Endometrial microvascular endothelial cells (primary cell): ENCODE data around the gene B3GALNT1. TPM values are rescaled to one million over a fixed set of nuclear protein-coding genes. Genes with fewer than 3 reads are reported as not detected.

Experiments
- in situ Hi-C: cut with HindIII; loops from 2 replicates; pipeline ENCODE4 v1.10.0; 2017; ENCODE audit warnings: low sequenced_read_pairs, low pct_unique_long_range_greater_than_20kb; ENCODE audit errors: inconsistent ontology term
- total RNA-seq: library from RNA; depleted of rRNA; stranded (reverse); fragments of >200 nt; gene quantifications from one replicate; pipeline ENCODE4 v1.2.3, GENCODE V29; 2015; ENCODE audit errors: inconsistent ontology term

B3GALNT1 gene, protein sequence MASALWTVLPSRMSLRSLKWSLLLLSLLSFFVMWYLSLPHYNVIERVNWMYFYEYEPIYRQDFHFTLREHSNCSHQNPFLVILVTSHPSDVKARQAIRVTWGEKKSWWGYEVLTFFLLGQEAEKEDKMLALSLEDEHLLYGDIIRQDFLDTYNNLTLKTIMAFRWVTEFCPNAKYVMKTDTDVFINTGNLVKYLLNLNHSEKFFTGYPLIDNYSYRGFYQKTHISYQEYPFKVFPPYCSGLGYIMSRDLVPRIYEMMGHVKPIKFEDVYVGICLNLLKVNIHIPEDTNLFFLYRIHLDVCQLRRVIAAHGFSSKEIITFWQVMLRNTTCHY
- 45.1 TPM for total RNA-seq

DNA sequence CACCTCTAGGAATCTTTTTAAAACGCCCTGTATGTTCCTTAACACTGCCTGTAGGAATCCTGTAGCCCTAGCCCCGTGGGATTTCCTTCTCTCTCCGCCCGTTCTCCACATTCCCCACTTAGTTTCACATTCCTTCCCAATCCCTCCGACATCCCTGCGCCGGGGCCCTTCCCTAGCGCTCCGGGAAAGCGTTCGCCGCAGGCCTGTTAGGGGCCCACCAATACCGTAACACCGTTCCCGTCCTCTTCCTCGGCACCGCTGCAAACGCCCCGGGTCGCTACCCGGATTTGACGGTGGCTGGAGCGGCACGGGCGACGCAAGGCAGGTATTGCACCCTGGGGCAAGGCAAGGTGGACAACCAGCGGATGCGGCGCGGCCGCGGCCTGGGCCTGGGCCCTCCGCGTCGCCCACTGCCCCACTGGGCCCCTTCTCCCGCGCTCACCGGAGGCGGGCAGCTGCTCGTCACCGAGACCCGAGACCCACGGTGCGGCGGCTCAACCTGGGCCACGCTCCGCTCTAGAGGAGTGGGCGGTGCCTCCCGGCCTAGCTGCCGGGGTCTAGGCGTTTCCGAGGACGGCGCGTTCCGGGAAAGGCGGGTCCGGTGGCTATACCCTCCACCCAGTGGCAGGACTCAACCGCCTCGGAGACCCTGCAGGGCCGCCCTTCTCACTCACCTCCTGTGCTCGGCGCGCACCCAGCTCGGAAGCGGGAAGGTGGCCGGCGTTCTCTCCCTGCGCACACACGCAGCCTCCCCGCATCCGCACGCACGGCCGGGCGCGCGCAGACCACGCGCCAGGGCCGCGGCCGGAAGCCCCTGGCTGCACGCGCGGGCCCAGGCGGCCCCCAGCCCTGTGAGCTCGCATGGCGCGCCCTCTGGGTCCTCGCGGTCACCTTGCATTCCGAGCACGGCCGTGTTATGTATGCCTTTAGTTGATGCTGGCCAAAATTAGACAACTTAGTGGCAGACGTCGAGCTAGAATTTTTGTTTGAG, at the start of gene B3GALNT1:
Gene B3GALNT1, minus strand, starts transcription at position 789 of the 991 bp plus-strand sequence. CDS start 18,595 bp downstream, outside the sequence.
- in situ Hi-C loops, result no loop called here

DNA sequence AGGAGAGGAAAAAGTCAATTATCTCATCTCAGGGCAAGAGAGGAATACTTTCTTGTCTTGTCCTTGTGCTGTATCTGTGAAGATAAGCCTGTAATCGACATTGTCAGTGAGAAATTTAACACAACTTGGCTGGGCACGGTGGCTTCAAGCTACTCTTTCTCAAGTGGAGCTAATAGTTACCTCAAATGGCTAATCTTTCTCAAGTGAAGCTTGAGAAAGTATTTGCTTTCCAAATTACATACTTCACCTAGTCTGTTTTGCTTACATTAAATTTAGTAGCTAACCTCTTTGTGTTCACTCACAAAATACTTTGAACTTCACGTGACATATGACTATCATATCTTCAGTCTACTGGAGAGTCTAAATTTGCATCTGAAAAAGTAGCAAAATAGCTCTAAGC, 48.3 kb upstream of the B3GALNT1 start:
- in situ Hi-C loops, result no loop called here

DNA sequence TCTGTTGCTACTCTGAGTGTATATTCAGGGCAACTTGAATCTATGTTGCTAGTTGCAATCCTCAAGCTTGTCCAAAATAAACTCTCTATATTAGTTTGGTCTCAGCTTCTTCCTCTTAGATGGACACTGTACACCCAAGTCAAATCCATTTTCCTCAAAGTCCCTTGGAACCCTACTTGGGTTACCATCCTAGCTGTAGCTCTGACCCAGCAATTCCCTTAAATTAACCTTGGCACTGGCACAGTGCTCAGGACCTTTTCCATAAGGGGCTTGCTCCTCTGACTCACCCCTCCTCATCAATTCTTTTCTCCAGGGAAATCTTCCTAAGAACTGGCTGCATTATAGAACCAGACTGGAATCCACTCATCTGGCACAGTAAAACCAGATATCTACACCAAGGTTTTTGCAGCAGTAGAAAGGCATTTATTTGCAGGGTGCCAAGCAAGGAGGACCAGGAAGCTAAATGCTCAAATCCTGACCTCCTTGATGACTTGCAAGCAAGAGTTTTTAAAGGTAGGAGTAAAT, 44.9 kb upstream of the B3GALNT1 start:
- in situ Hi-C loops, result no loop called here

DNA sequence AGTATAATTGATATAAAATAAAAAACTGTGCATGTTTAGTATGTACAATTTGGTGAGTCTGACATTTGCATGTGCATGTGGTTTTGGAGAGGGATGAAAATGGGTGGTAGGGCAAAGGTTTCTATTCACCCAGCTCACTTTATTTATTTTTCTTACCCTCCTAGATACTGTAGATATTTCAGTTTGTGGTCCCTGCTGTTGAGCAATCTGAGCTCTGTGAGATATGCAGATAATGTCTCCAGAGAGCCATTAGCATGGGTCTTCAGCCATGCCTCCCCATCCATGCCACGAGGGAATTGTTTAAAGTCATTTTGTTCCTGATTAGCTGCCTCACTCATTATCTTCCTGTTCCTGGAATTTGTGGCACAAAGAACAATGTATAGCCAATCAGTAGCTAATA, 44.4 kb upstream of the B3GALNT1 start:
- in situ Hi-C loops, result no loop called here

DNA sequence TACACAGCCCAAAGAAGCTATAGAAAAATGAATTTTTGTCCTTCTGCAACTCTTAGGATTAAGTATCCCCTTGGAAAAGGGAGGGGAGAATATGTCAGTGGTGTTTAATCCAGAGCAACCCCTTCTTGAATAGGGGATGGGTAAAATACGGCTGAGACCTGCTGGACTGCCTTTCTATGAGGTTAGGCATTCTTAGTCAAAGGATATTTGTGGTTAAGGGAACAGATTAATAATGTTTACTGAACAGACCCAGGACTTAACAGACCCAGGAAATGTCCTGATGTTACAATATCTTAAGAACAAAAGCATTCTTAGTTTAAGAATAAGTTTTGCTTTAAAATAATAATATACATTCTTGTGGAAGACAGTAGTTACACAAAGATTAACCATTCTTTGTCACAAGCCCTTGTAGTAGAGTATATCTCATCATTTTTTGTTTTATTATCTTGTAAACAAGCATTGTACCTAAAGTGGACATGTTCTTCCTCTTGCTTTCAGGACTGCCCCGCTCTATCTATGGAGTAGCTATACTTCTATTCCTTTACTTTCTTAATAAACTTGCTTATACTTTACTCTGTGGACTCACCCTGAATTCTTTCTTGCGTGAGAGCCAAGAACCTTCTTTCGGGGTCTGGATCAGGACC, 43.8 kb upstream of the B3GALNT1 start:
- in situ Hi-C loops, result no loop called here

DNA sequence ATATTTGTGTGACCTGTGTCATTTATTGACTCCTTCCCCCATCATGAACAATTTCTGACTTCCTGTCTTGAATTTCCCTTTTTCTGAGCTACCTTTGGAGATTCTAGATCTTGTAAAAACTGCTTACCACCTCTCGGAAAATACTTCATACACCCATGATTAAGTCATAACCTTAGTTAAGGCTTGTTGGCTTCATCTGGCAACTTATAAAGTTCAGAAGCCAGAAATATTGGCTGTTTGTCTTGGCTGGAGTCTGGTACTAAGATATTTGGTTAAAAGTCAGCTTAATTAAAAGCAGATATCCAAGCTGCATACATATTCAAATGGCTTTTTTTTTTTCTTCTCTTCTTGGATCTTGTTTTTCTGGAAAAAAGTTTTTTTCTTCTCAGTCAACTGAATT, 37.3 kb upstream of the B3GALNT1 start:
- in situ Hi-C loops, result no loop called here

DNA sequence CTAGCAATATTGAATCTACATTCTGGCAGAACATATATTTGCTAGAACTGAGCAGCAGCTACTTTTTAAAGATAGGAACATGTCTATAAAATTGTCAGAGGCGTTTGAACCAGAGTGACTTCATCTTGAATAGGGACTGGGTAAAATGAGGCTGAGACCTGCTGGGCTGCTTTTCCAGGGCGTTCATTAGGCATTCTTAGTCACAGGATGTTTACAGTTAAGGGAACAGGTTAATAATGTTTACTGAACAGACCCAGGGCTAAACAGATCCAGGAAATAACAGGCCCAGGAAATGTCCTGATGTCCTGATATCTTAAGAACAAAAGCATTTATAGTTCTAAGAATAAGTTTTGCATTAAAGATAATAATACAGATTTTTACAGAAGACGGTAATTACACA, 34.5 kb upstream of the B3GALNT1 start:
- in situ Hi-C loops, result no loop called here

DNA sequence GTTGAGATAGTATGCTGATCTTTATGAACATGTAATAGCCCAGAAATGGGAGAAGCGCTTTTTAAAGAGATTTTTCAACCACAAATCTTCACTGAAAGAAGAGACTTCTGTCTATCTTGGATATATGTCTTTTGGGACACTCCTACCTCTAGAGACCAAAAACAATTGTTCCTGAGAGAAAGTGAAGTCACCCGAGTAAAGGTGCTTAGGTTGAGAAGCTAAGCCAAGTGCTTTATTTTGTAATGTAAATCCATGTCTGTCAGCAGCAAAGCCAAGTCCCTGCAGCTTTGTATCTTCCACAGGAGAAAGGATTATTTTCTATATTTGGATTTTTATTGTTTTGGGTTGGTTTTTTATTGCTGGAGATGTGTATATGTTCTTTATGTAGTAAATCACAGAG, 32.1 kb upstream of the B3GALNT1 start:
- in situ Hi-C loops, result no loop called here

DNA sequence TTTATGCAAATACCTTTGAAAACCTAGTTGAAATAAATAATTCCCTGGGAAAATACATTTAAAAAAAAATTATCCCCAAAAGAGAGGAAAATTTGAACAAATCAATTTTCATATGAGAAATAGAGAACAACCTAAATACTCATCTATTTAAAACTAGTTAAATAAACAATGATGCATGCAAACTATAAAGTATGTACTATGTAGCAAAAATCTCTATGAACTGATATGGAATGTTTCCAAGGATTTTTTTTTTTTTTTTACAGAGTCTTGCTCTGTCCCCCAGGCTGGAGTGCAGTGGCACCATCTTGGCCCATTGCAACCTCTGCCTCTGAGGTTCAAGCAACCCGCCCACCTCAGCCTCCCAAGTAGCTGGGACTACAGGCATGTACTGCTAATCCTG, 27.2 kb upstream of the B3GALNT1 start:
- in situ Hi-C loops, result no loop called here

DNA sequence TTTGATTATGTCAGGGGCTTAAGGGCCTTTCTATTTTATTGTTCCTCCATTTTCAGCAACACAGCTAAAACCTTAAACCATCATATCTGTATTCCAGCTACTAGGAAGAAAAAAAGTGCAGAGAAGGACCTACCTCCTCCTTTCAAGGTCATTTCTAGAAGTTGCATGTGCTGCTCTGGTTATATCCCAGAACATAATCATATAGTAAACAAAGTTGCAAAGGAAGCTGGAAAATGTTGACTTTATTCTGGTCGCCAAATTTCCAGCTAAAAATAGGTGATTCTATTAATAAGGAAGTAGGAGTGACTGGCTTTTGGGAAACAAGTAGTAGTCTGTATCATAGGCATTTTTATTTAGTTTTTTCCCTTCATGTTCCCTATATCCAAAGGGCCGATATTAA, 21.3 kb upstream of the B3GALNT1 start:
- in situ Hi-C loops, result no loop called here

DNA sequence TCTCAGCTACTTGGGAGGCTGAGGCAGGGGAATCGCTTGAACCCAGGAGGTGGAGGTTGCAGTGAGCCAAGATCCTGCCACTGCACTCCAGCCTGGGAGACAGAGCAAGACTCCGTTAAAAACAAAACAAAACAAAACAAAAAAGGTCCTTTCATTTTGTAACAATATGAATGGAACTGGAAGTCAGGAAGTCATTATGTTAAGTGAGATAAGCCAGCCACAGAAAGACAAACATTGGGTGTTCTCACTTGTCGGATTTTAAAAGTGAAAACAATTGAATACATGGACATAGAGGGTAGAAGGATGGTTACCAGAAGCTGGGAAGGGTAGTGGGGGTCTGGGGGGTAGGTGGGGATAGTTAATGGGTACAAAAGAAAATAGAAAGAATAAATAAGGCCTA, 12.5 kb upstream of the B3GALNT1 start:
- in situ Hi-C loops, result no loop called here

DNA sequence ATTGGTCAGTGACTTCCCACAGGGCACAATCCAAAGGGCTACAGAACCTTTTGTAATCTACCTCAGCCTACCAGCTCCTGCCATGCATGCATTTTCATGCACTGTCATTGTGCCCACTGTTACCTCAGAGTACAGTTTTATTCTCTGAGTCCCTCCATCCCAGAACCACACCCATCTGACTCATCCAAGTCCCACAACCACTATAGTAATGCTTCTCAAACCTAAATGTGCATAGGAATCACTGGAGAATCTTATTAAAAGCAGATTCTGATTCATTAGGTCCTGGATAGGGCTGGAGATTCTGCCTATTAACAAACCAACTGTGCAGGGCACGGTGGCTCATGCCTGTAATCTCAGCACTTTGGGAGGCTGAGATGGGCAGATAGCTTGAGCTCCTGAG, 3.7 kb upstream of the B3GALNT1 start:
- in situ Hi-C loops, result no loop called here

DNA sequence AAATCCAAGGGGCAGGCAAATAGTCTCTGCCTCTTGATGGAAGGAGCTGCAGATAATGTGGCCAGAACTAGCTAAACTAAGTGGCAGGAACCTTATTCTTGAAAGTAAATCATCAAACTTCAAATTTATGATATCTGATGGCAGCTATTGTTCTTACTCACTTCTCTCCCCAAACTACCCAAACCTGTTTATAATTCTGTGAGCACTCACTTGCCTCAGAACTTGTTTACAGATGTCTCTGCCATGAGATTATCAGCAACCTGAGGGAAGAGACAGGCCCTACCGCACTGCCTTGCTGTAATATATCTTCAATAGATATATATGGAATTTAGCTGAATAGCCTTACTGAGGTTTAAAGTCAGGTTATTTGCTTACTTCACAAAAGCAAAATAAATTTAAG, 2.2 kb upstream of the B3GALNT1 start:
- in situ Hi-C loops, result no loop called here

DNA sequence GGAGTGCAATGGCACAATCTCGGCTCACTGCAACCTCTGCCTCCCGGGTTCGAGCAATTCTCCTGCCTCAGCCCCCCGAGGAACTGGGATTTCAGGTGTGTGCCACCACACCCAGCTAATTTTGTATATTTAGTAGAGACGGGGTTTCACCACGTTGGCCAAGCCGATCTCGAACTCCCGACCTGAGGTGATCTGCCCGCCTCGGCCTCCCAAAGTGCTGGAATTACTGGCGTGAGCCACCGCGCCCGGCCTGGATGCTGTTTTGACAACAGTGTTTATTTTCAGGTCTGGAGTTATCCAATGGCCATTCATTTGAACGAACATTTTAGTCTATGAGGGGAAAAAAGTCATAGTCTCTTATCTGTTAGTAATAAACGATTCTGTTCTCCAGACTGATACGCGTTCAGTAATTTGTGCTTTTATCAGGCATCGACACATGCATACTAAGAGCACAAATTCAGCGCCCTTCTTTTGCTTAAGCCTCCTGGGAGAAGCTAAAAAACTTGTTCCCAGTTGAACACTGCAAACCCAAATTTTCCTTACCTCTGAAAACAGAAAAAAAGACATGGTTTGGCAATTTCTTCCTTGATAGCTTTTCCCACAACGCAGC, 1.3 kb downstream of the B3GALNT1 start:
- in situ Hi-C loops, result no loop called here

DNA sequence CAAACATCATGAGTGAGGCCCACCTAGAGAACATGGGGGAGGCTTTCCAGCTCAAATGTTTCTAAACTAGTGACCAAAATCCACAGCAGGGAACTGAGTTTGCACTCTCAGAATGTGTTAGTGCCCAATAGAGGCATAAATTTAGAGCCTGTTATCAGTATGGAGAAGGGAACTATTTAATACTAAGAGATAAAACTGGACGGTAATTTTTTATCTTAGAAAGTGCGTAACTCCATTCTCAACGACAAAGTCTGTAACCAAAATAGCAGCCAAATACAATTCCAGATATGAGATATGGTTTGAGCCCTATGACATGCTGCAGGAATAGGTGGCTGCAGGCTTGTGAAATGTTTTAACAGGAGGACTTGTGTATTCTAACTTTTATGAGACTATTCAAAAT, 3.5 kb downstream of the B3GALNT1 start:
- in situ Hi-C loops, result no loop called here

DNA sequence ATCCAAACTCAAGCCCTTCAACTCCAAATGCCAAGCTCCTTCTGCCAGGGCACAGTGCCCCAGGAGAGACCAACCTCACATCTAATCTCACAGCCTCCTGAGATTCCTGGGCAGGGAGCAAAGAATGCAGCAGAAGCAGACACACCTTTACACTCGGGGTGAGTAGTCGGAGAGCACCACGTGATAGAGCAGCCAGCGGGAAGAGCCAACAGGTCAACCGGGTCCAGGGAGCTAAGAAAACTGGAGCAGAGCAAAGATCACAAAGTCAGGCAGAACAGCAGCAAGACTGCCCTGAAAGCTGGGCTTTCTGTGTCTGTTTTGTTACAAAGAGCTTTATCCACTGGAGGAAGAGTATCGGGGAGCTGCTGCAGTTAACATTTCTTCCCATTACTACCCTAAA, 4.2 kb downstream of the B3GALNT1 start:
- in situ Hi-C loops, result no loop called here

DNA sequence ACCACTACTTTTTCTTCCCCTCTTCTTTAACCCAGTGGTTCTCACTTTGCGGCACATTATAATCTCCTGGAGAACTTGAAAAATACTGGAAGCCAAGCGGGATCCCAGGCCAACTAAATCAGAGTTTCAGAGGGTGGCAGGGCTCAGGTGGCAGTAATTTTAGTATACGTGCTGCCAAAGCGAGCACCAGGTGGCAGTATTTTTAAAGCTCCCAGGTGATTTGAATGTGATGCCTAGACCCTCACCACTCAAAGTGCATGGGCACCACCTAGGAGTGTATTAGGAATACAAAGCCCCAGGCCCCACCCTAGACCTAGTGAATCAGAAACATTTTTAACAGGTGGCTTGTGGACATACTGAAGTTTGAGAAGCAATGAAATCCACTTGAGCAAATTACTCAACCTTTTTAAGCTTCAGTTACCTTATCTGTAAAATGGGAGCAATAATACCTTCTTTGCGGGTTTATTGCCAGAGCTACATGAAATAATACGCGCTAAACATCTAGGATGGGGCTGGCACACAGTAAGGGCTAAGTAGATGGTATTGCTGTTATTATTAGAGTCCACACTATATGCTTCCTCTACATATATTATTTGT, 8.3 kb downstream of the B3GALNT1 start:
- in situ Hi-C loops, result no loop called here

DNA sequence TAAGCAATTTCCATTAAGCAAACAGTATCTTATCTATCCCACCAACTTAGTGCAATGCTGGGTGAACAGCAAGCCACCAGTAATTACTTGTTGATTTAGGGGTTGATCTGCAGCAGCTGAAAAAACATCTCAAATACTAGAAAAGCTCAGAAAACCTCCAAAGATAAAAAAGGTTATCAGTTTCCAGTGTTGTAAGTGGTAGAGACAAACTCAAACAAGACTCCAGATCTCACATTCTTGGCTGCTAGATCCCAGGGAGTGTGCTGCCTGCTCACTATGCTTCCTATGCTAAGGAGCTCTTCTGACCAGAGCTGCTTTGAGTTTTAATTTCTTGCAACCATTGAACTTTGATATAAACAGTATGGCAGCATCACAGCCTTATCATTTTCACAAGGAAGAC, 11.3 kb downstream of the B3GALNT1 start:
- in situ Hi-C loops, result no loop called here

DNA sequence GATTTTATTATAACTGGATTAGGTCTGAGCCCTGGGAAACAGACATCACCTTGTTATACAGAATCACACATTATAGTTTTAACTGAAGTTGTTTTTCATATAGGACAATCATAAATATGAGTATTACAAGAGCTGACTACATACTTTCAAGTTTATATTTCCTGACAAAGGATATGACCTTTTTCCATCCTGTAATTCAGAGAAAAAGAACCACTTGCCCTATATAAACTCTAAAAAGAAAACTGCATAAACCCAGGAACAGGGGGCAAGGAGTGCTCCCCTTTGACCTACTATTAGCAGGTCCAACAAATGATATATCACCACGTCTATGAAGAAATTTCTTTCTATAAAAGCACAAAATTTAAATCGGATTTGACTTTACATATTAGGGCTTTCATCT, 20.9 kb downstream of the B3GALNT1 start:
- in situ Hi-C loops, result no loop called here
